Fibroblast of lung (primary cell): ENCODE data around the gene MTURN. TPM values are rescaled to one million over a fixed set of nuclear protein-coding genes. Genes with fewer than 3 reads are reported as not detected.

Source experiments
- DNase-seq, 2 donors: peaks; one replicate each; pipeline versions ENCODE4 v3.0.0 to v3.0.0-alpha.2; 2010; ENCODE audit warnings: low read depth in 2 of 2
- H2AFZ ChIP-seq: 2 replicates; pipeline ENCODE4 v1.5.1; 2012; ENCODE audit warnings: low read length, control low read depth, inconsistent platforms
- H3K27ac ChIP-seq: 2 replicates; pipeline ENCODE4 v1.5.1; 2011; ENCODE audit warnings: low read length, control low read depth; ENCODE audit not compliant: insufficient read depth
- H3K27me3 ChIP-seq: 2 replicates; pipeline ENCODE4 v1.5.1; 2011; ENCODE audit warnings: mild to moderate bottlenecking, low read length; ENCODE audit not compliant: control insufficient read depth, insufficient read depth
- H3K36me3 ChIP-seq: 2 replicates; pipeline ENCODE4 v1.5.1; 2011; ENCODE audit warnings: low read length; ENCODE audit not compliant: control insufficient read depth, insufficient read depth
- H3K4me1 ChIP-seq: 2 replicates; pipeline ENCODE4 v1.5.1; 2011; ENCODE audit warnings: low read length; ENCODE audit not compliant: control insufficient read depth, insufficient read depth; ENCODE audit errors: extremely low read depth
- H3K4me2 ChIP-seq: 2 replicates; pipeline ENCODE4 v1.5.1; 2011; ENCODE audit warnings: low read length, control low read depth; ENCODE audit not compliant: insufficient read depth; ENCODE audit errors: extremely low read depth
- H3K4me3 ChIP-seq, 4 experiments: fragments of 200-600 bp in 1 of 4; sonication (generic) in 1 of 4; replicated peaks in 1 of 4; 2 replicates each; pipeline ENCODE4 v1.5.1; 2011 to 2016; ENCODE audit warnings: low read length in 4 of 4, low read depth in 3 of 4, mild to moderate bottlenecking in 3 of 4, control low read depth in 2 of 4, inconsistent platforms in 1 of 4, mixed read lengths in 1 of 4; ENCODE audit not compliant: insufficient read depth in 1 of 4; ENCODE audit errors: control extremely low read depth in 1 of 4
- H3K79me2 ChIP-seq: 2 replicates; pipeline ENCODE4 v1.5.1; 2012; ENCODE audit warnings: mild to moderate bottlenecking, low read length, inconsistent platforms; ENCODE audit not compliant: control insufficient read depth, insufficient read depth
- H3K9ac ChIP-seq: 2 replicates; pipeline ENCODE4 v1.5.1; 2011; ENCODE audit warnings: mild to moderate bottlenecking, low read length, control low read depth; ENCODE audit not compliant: insufficient read depth
- H3K9me3 ChIP-seq: 2 replicates; pipeline ENCODE4 v1.5.1; 2012; ENCODE audit warnings: low read depth, low read length; ENCODE audit not compliant: control insufficient read depth, insufficient read depth
- H4K20me1 ChIP-seq: 2 replicates; pipeline ENCODE4 v1.5.1; 2011; ENCODE audit warnings: low read length; ENCODE audit not compliant: control insufficient read depth, insufficient read depth; ENCODE audit errors: extremely low read depth
- EZH2 ChIP-seq: IDR thresholded peaks from 2 replicates; pipeline ENCODE4 v1.5.1; 2012; ENCODE audit warnings: low read length, control low read depth, mild to moderate bottlenecking; ENCODE audit errors: missing control alignments
- polyA plus RNA-seq, 2 donors: library from polyadenylated mRNA; depleted of rRNA in 1 of 2; stranded (reverse) in 1 of 2; unstranded in 1 of 2; fragments of >200 nt; gene quantifications; 2 replicates each; pipeline ENCODE4 v1.2.1, GENCODE V29; 2011 to 2012; ENCODE audit warnings: missing spikeins in 1 of 2
- total RNA-seq: library from RNA; depleted of rRNA; stranded (reverse); fragments of >200 nt; gene quantifications from 2 replicates; pipeline ENCODE4 v1.2.1, GENCODE V29; 2014
- TF ChIP-seq, protein P1 (sequence below), 2 donors: IDR thresholded peaks in 1 of 2; conservative IDR thresholded peaks in 1 of 2; 1 replicate in 1 of 2; 2 replicates in 1 of 2; pipeline ENCODE4 v1.5.1; 2011 to 2012; ENCODE audit warnings: low read length in 2 of 2, control low read depth in 1 of 2, inconsistent platforms in 1 of 2, low read depth in 1 of 2, mild to moderate bottlenecking in 1 of 2

MTURN gene
- total and polyA plus RNA-seq, 2 donors (not counting 1 experiment from before 2014, with no cell fraction given) = 7.1 to 12.9 TPM

DNA sequence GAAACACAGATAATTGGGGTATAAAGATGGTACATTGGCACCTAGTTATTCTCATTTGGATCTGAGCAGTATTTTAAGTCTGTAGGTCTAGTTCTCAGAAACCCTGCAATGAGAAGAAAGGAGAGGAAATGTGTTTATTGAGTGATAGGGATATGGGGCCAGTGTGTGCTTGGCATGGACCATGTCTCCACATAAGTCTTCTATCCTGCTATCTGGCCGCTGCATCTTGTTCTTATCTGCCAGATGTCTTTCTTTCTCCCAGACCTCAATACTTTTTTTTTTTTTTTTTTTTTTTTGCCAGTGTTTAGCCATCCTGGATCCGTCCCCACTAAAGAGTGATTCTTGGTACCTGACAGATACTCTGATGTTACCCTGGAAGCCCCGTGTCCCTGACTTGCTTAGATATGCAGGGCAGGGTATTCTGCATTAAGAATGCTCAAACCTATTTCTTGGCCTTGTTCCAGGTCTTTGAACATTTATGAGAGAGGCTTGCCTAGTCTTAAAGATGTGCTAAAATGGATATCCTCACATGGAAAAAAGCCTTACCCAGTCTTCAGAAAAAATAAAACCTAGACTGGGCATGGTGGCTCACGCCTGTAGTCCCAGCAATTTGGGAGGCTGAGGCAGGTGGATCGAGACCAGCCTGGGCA, 10.0 kb downstream of the MTURN start:
- H3K27me3 ChIP-seq = no peaks in the 10 kb centered on the region
- no peaks in the 10 kb centered on the region for H4K20me1 ChIP-seq
- no peak for DNase-seq
- no peaks in the 10 kb centered on the region for H3K36me3 ChIP-seq
- TF ChIP-seq, protein P1, sequence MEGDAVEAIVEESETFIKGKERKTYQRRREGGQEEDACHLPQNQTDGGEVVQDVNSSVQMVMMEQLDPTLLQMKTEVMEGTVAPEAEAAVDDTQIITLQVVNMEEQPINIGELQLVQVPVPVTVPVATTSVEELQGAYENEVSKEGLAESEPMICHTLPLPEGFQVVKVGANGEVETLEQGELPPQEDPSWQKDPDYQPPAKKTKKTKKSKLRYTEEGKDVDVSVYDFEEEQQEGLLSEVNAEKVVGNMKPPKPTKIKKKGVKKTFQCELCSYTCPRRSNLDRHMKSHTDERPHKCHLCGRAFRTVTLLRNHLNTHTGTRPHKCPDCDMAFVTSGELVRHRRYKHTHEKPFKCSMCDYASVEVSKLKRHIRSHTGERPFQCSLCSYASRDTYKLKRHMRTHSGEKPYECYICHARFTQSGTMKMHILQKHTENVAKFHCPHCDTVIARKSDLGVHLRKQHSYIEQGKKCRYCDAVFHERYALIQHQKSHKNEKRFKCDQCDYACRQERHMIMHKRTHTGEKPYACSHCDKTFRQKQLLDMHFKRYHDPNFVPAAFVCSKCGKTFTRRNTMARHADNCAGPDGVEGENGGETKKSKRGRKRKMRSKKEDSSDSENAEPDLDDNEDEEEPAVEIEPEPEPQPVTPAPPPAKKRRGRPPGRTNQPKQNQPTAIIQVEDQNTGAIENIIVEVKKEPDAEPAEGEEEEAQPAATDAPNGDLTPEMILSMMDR (conservative IDR thresholded peaks at IDR 0.05 in 1 of 2, IDR thresholded peaks at IDR 0.05 in 1 of 2; ENCODE audit: low read depth in 1 of 2, low read length in 2 of 2) = no peak
- no peak for TF ChIP-seq EZH2
- H3K4me1 ChIP-seq = peaks cover 6% of the 10 kb centered on the region
- H3K9ac ChIP-seq = no peak overlapping the region
- H3K4me2 ChIP-seq = no peak overlapping the region
- H3K27ac ChIP-seq = no peak overlapping the region
- no peak overlapping the region for H3K4me3 ChIP-seq
- no peaks in the 10 kb centered on the region for H3K79me2 ChIP-seq
- H3K9me3 ChIP-seq = no peaks in the 10 kb centered on the region
- H2AFZ ChIP-seq = no peak overlapping the region

DNA sequence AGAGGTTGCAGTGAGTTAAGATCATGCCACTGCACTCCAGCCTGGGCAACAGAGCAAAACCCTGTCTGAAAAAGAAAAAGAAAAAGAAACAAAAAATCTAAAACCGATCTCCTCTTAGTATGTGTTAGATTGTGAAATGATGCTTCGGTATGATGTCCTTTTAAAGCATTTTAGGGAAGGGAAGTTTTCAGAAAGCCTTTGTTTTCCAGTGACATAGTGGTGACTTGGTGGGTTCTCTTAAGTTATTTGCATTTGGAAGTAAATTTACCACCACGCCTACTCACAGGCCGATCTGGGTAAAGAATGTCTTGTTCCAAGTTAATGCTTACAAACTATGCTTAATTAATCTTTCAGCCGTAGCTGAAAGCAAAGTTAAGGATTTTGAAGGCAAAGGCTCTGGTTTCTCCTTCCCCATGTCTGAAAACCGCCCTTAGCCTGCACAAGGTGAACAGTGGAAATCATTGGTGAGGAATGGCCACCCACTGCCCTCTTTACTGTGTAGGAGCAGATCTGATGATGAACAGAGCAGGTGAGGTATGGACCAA, 10.7 kb downstream of the MTURN start:
- H2AFZ ChIP-seq = no peak overlapping the region
- no peaks in the 10 kb centered on the region for H3K36me3 ChIP-seq
- no peak overlapping the region for H3K9ac ChIP-seq
- H3K4me2 ChIP-seq = no peak overlapping the region
- no peaks in the 10 kb centered on the region for H3K9me3 ChIP-seq
- TF ChIP-seq EZH2 = no peak
- TF ChIP-seq, protein P1 (conservative IDR thresholded peaks at IDR 0.05 in 1 of 2, IDR thresholded peaks at IDR 0.05 in 1 of 2; ENCODE audit: low read depth in 1 of 2, low read length in 2 of 2) = no peak
- H3K4me1 ChIP-seq = peaks cover 6% of the 10 kb centered on the region
- DNase-seq = no peak
- H3K27me3 ChIP-seq = no peaks in the 10 kb centered on the region
- H3K4me3 ChIP-seq = no peak overlapping the region
- H4K20me1 ChIP-seq = no peaks in the 10 kb centered on the region
- H3K79me2 ChIP-seq = no peaks in the 10 kb centered on the region
- no peak overlapping the region for H3K27ac ChIP-seq

DNA sequence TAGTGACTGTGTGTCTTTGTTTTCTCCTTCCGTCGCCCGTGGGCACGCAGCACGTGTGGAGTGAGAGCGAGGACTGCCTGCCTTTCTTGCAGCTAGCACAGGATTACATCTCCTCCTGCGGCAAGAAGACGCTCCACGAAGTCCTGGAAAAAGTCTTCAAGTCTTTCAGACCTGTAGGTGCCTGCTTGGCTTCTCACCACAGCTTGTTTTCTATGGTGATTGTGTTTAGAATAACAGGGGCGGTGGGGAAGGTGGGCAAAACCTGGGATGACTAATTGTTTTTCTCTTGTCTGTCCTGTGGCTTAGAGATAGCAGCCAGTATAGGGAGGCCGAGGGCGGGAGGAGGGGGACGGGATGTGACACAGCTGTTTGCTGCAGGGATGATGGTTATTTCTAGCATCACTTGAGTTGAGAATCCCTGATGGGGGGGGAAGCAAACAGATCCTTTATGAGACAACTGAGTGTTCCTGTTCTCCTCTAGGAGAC, 11.4 kb downstream of the MTURN start:
- no peak overlapping the region for H3K27ac ChIP-seq
- H3K4me1 ChIP-seq = peaks cover 6% of the 10 kb centered on the region
- no peaks in the 10 kb centered on the region for H3K79me2 ChIP-seq
- no peak overlapping the region for H2AFZ ChIP-seq
- no peaks in the 10 kb centered on the region for H4K20me1 ChIP-seq
- H3K27me3 ChIP-seq = no peaks in the 10 kb centered on the region
- no peak overlapping the region for H3K9ac ChIP-seq
- no peak overlapping the region for H3K4me3 ChIP-seq
- H3K36me3 ChIP-seq = no peaks in the 10 kb centered on the region
- no peak for DNase-seq
- no peak for TF ChIP-seq EZH2
- TF ChIP-seq, protein P1 (conservative IDR thresholded peaks at IDR 0.05 in 1 of 2, IDR thresholded peaks at IDR 0.05 in 1 of 2; ENCODE audit: low read depth in 1 of 2, low read length in 2 of 2) = no peak
- H3K4me2 ChIP-seq = no peak overlapping the region
- no peaks in the 10 kb centered on the region for H3K9me3 ChIP-seq
